WTC11 (cell line): Measurements from ENCODE around the gene SYT5.

Source experiments
- ATF6 ChIP-seq: sonication (generic); formaldehyde crosslinking; IDR thresholded peaks from 2 replicates; pipeline ENCODE4 v1.8.1; 2023; ENCODE audit warnings: mild to moderate bottlenecking, missing genetic modification reagents
- JAZF1 ChIP-seq: fragments of 250-450 bp; sonication (Bioruptor Pico); IDR thresholded peaks from 2 replicates; pipeline ENCODE4 v1.9.0; 2021; ENCODE audit warnings: moderate library complexity, mild to moderate bottlenecking, inconsistent platforms
- RELA ChIP-seq: sonication (generic); formaldehyde crosslinking; IDR thresholded peaks from 2 replicates; pipeline ENCODE4 v1.8.1; 2022; ENCODE audit warnings: missing genetic modification reagents, mild to moderate bottlenecking, borderline replicate concordance
- SP1 ChIP-seq: sonication (generic); formaldehyde crosslinking; conservative IDR thresholded peaks from 2 replicates; pipeline ENCODE4 v1.8.1; 2022; ENCODE audit warnings: missing genetic modification reagents
- ZNF512 ChIP-seq: sonication (generic); formaldehyde crosslinking; IDR thresholded peaks from 2 replicates; pipeline ENCODE4 v1.8.1; 2022; ENCODE audit warnings: missing genetic modification reagents, borderline replicate concordance
- TF ChIP-seq, protein P1 (sequence below): sonication (generic); formaldehyde crosslinking; conservative IDR thresholded peaks from 2 replicates; pipeline ENCODE4 v1.8.1; 2022; ENCODE audit warnings: mild to moderate bottlenecking, missing genetic modification reagents
- TF ChIP-seq, protein P2 (sequence below): sonication (generic); formaldehyde crosslinking; IDR thresholded peaks from 2 replicates; pipeline ENCODE4 v1.8.0; 2022; ENCODE audit warnings: mild to moderate bottlenecking, missing genetic modification reagents
- TF ChIP-seq, protein P3 (sequence below): fragments of 200-600 bp; IDR thresholded peaks from 2 replicates; pipeline ENCODE4 v1.8.0; 2022; ENCODE audit warnings: antibody characterized with exemption

- no peak for TF ChIP-seq SP1 (CRISPR knock-in tag)
- TF ChIP-seq ATF6 (CRISPR knock-in tag), result no peak
- TF ChIP-seq, protein P1, sequence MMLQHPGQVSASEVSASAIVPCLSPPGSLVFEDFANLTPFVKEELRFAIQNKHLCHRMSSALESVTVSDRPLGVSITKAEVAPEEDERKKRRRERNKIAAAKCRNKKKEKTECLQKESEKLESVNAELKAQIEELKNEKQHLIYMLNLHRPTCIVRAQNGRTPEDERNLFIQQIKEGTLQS (CRISPR knock-in tag), result no peak
- no peak for TF ChIP-seq ZNF512 (CRISPR knock-in tag)
- no peak for TF ChIP-seq RELA (CRISPR knock-in tag)
- TF ChIP-seq, protein P2, sequence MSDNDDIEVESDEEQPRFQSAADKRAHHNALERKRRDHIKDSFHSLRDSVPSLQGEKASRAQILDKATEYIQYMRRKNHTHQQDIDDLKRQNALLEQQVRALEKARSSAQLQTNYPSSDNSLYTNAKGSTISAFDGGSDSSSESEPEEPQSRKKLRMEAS (CRISPR knock-in tag), result no peak
- TF ChIP-seq, protein P3, sequence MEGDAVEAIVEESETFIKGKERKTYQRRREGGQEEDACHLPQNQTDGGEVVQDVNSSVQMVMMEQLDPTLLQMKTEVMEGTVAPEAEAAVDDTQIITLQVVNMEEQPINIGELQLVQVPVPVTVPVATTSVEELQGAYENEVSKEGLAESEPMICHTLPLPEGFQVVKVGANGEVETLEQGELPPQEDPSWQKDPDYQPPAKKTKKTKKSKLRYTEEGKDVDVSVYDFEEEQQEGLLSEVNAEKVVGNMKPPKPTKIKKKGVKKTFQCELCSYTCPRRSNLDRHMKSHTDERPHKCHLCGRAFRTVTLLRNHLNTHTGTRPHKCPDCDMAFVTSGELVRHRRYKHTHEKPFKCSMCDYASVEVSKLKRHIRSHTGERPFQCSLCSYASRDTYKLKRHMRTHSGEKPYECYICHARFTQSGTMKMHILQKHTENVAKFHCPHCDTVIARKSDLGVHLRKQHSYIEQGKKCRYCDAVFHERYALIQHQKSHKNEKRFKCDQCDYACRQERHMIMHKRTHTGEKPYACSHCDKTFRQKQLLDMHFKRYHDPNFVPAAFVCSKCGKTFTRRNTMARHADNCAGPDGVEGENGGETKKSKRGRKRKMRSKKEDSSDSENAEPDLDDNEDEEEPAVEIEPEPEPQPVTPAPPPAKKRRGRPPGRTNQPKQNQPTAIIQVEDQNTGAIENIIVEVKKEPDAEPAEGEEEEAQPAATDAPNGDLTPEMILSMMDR, result no peak
- no peak for TF ChIP-seq JAZF1 (CRISPR knock-in tag)
These were observed 5.5 kb downstream of the SYT5 start for GRCh38 chr19:55174425-55175116.
